Measurements from ENCODE around the gene TXNDC5. TPM values are rescaled to one million over a fixed set of nuclear protein-coding genes. Genes with fewer than 3 reads are reported as not detected.
"Not testable (repeated sequence)": the region's sequence is repeated elsewhere in the genome, so short reads cannot be mapped to it uniquely, and the experiment has no call there.

TXNDC5 gene
- total RNA-seq, 1 experiment from 2014 or later = 162 TPM

DNA sequence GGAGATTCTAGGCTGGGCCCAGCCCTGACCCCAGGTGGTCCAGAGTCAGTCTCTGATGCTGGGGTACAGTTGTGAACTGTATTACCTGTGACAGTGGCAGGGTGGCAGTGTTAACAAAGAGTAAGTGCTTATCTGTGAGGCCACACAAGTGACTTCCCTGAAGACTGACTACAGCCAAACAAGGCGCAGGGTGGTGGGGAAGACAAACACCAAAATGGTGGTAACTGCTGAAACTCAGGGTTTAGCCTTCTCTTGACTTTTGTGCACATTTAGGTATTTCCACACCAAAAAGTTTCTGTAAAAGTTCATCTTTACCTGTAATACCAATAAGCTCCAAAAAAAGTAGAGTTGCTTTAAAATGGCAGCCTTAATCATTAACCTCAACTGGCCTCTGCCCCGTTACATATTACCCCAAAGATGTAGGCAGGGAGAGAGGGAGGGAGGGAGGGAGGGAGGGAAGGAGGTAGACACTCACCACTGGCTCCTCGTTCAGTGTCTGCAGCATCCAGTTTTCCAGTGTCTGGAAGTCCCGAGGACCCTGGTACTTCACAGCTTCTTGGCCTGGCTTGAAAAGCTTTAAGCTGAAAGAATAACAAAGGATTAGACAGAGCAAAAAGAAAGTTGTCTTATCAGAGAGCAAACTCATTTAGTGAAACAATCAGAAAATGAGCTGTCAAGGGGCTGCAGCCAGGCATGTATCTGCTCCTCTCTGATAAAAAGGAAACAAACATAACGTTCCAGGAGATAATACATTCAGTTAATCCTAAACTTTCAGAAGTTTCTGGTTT, 11.3 kb downstream of the TXNDC5 start:
- peaks cover 61 to 72% of the 10 kb centered on the region in 2 experiments for H3K36me3 ChIP-seq (ENCODE audit: control insufficient read depth in 1 of 2, insufficient read depth in 2 of 2, low read length in 2 of 2)
- DNase-seq (ENCODE audit: low read depth, low spot score) = no peak
- ChIA-PET CTCF (interaction anchor here (0.7 to 1.0 kb wide), 2 partner anchors 93 to 107 kb away, joined by 3 to 4 read pairs; no protein-coding TSS in a partner anchor), POLR2A (no interaction called here), RAD21 (ENCODE audit: low non-redundant PET in 1 of 2, low total read pairs in 2 of 2, uncharacterized antibody in 2 of 2, unreplicated experiment in 2 of 2) (no interaction called here)
- H3K9ac ChIP-seq (ENCODE audit: low read length) = no peak overlapping the region
- no peaks in the 10 kb centered on the region for H4K20me1 ChIP-seq (ENCODE audit: insufficient read depth)
- H3K9me3 ChIP-seq (ENCODE audit: control insufficient read depth in 1 of 2, insufficient read depth in 1 of 2, low read depth in 1 of 2, low read length in 2 of 2) = no peaks in the 10 kb centered on the region
- H3K9me2 ChIP-seq (ENCODE audit: insufficient read depth) = no peaks in the 10 kb centered on the region
- intact Hi-C loops (cut with micrococcal nuclease) = loop anchor here (5.0 kb wide), 1 partner anchor 93 kb away; no protein-coding TSS in a partner anchor
- peaks cover 70% of the 10 kb centered on the region for H3K79me2 ChIP-seq (ENCODE audit: insufficient read depth, low read length)
- H2AFZ ChIP-seq (ENCODE audit: low read depth, low read length, poor library complexity, severe bottlenecking) = no peak overlapping the region
- H3K4me1 ChIP-seq (ENCODE audit: control insufficient read depth in 1 of 2, insufficient read depth in 2 of 2, low read length in 2 of 2) = no peaks in the 10 kb centered on the region
- no peaks in the 10 kb centered on the region for H3K27me3 ChIP-seq (ENCODE audit: insufficient read depth, low read length)
- H3K4me2 ChIP-seq (ENCODE audit: low read length) = no peak overlapping the region
- no TSS peak for BruUV-seq (replicated peaks)
- peak; percentile 82 for ATAC-seq
- H3K4me3 ChIP-seq (replicated peaks in 1 of 2; ENCODE audit: low read depth in 1 of 2, low read length in 2 of 2) = no peak overlapping the region
- TF ChIP-seq CTCF (IDR thresholded peaks at IDR 0.05 in 2 of 3, conservative IDR thresholded peaks at IDR 0.05 in 1 of 3; ENCODE audit: borderline replicate concordance in 1 of 3, insufficient read depth in 1 of 3, low read depth in 2 of 3, low read length in 2 of 3) (peak; percentile 27 to 31 (median 27); a peak in 4 of 6 replicates), ZBTB33 (IDR thresholded peaks at IDR 0.05; ENCODE audit: extremely low read depth, insufficient replicate concordance, low read length) (no peak), RAD21 (IDR thresholded peaks at IDR 0.05; ENCODE audit: low read depth) (peak; percentile 61)
- H3K27ac ChIP-seq (ENCODE audit: low read depth, low read length) = no peak overlapping the region

- CTCF ChIA-PET; RAD21 ChIA-PET (ENCODE audit: low non-redundant PET in 1 of 2, low total read pairs in 2 of 2, uncharacterized antibody in 2 of 2, unreplicated experiment in 2 of 2); H3K4me3 ChIP-seq (replicated peaks in 1 of 2; ENCODE audit: low read depth in 1 of 2, low read length in 2 of 2); DNase-seq (ENCODE audit: low read depth, low spot score); H3K4me1 ChIP-seq (ENCODE audit: control insufficient read depth in 1 of 2, insufficient read depth in 2 of 2, low read length in 2 of 2); H3K9me3 ChIP-seq (ENCODE audit: control insufficient read depth in 1 of 2, insufficient read depth in 1 of 2, low read depth in 1 of 2, low read length in 2 of 2); ATAC-seq; H3K27me3 ChIP-seq (ENCODE audit: insufficient read depth, low read length); H2AFZ ChIP-seq (ENCODE audit: low read depth, low read length, poor library complexity, severe bottlenecking); H3K9me2 ChIP-seq (ENCODE audit: insufficient read depth); H3K27ac ChIP-seq (ENCODE audit: low read depth, low read length); POLR2A ChIA-PET; H4K20me1 ChIP-seq (ENCODE audit: insufficient read depth); H3K4me2 ChIP-seq (ENCODE audit: low read length); H3K9ac ChIP-seq (ENCODE audit: low read length); BruUV-seq (replicated peaks): not testable (repeated sequence)
- Histone ChIP-seq H3K36me3 (ENCODE audit: control insufficient read depth in 1 of 2, insufficient read depth in 2 of 2, low read length in 2 of 2) (peaks cover 61 to 68% of the 10 kb centered on the region in 2 experiments), H3K79me2 (ENCODE audit: insufficient read depth, low read length) (peaks cover 59% of the 10 kb centered on the region)
- intact Hi-C loops (cut with micrococcal nuclease) = loop anchor here (5.0 kb wide), 1 partner anchor 94 kb away; no protein-coding TSS in a partner anchor
Measured at GRCh38 chr6:7898193-7898586, 12.4 kb downstream of the TXNDC5 start.
